HG03108 (cell line): Measurements from ENCODE around the gene ATP5MK.
A peak's percentile ranks its signal among the peaks of the same experiment; 100 is the strongest.
"Not testable (repeated sequence)": the region's sequence is repeated elsewhere in the genome, so short reads cannot be mapped to it uniquely, and the experiment has no call there.

ENCODE experiments used
- ATAC-seq: cut with Tn5 transposase; IDR thresholded peaks from one replicate; pipeline ENCODE4 v1.9.1; 2021; ENCODE audit warnings: moderate library complexity; ENCODE audit not compliant: unreplicated experiment

ATP5MK gene

GRCh38 chr10:103397191-103397825 lies 1.0 kb upstream of the ATP5MK start:
- ATAC-seq, result no peak

DNA sequence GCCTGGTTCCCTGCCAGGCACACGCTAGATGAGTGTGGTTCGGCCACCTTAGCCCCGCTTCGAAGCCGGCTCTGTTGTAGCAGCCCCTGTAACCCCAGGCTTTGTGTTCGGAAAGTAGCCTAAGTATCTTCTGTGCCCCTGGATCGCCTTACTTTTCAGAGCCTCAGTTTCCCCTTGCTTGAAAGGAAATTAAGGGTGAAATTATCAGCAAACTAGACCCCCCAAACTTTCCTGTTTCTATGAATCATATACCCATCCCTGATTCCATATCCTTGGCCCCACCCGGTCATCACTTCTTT lies 463 bp upstream of the ATP5MK start:
- no peak for ATAC-seq

GRCh38 chr10:103395754-103396066 lies 565 bp downstream of the ATP5MK start:
- no peak for ATAC-seq

DNA sequence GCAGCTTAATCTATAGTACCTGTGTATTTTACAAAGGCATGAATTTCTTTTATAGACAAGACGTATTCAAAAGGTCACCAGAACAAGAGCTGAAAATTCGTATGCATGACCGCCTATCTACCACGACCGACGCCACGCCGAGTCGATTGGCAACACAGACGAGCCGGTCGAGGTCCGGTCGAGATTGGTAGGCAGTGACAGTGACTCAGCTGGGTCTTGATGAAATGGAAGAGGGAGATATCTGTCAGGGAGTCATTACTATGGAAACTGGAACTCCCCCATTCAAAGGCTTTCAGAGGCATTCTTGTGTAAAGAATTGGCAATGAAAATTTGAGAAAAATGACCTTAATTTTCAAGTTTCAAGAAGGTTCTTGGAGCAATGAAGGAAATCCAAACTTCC lies 2.1 kb downstream of the ATP5MK start:
- ATAC-seq, result no peak

GRCh38 chr10:103382769-103383168 lies 13.5 kb downstream of the ATP5MK start:
- no peak for ATAC-seq

- ATAC-seq, result no peak
Measured at GRCh38 chr10:103374263-103374662, 22.0 kb downstream of the ATP5MK start.

- no peak for ATAC-seq
Measured at GRCh38 chr10:103373544-103373943, 22.7 kb downstream of the ATP5MK start.

DNA sequence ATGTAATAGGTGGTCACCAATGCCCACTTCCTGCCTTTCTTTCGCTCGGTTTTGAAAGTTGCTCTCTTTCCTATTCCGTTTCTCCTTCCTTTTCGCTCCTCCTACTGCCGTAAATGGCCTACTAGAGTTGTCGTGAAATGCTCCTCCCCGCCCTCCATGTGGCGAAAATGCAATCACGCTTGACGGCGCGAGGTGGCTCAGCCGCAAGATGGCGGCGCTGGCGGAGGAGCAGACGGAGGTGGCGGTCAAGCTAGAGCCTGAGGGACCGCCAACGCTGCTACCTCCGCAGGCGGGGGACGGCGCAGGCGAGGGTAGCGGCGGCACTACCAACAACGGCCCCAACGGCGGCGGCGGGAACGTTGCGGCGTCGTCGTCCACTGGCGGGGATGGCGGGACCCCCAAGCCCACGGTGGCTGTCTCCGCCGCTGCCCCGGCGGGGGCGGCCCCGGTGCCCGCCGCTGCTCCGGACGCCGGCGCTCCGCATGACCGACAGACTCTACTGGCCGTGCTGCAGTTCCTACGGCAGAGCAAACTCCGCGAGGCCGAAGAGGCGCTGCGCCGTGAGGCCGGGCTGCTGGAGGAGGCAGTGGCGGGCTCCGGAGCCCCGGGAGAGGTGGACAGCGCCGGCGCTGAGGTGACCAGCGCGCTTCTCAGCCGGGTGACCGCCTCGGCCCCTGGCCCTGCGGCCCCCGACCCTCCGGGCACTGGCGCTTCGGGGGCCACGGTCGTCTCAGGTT lies 28.3 kb downstream of the ATP5MK start, which contains the start of gene TAF5:
TSS of gene TAF5 (plus strand) at position 195 of the 737 bp plus-strand sequence. CDS start at position 209, 14 bp downstream.
- peak; percentile 53 for ATAC-seq

DNA sequence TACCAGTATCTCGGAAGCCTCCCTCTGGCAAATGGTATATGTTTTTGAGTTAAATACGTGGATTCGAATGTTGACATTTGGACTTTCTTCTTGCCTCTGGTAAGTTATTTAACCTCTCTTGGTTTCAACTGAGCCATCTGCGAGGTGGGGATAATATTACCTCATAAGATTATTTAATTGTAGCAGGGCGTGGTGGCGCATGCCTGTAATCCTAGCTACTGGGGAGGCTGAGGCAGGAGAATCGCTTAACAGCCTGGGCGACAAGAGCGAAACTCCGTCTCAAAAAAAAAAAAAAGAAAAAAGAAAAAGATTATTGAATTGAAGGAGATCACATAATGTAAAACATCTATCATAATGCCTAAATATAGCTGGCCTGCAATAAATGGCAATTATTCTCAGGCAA lies 28.9 kb downstream of the ATP5MK start:
- ATAC-seq, result no peak

DNA sequence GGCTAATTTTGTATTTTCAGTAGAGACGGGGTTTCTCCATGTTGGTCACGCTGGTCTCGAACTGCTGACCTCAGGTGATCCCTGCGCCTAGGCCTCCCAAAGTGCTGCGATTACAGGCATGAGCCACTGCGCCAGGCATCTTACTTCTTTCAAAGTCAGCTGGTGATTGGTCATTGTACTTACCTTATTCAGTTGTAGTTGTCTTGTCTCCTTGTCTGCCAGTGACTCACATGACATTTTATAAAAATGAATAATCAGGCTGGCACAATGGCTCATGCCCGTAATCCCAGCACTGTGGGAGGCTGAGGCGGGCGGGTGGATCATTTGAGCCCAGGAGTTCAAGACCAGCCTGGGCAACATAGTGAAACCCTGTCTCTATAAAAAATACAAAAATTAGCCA lies 35.5 kb downstream of the ATP5MK start:
- not testable (repeated sequence) for ATAC-seq

GRCh38 chr10:103359493-103359892 lies 36.8 kb downstream of the ATP5MK start:
- ATAC-seq, result not testable (repeated sequence)

DNA sequence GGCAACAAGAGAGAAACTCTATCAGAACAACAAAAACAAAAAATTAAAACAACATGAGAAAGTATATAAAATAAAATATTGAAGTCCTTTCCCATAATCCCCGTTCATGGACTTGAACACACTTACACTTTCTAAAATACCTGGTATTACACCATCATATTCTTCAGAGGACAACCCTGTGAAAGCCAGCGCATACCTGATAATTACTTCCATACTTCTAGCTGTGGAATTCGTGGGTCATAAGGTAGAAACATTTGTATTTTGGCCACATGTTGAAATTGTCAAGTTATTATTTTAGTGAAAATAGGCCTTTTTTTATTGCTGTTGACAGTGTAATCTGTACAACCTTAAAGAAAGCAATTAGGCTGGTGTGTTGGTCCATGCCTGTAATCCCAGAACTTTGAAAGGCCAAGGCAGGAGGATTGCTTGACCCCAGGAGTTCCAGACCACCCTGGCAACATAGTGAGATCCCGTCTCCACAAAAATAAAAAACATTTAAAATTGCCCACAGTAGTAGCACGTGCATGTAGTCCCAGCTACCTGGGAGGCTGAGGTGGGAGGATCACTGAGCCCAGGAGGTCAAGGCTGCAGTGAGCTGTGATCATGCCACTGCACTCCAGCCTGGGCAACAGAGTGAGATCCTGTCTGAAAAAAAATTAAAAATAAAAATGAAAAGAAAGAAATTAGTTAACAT lies 40.2 kb downstream of the ATP5MK start:
- ATAC-seq, result no peak

GRCh38 chr10:103354567-103354966 lies 41.7 kb downstream of the ATP5MK start:
- not testable (repeated sequence) for ATAC-seq

DNA sequence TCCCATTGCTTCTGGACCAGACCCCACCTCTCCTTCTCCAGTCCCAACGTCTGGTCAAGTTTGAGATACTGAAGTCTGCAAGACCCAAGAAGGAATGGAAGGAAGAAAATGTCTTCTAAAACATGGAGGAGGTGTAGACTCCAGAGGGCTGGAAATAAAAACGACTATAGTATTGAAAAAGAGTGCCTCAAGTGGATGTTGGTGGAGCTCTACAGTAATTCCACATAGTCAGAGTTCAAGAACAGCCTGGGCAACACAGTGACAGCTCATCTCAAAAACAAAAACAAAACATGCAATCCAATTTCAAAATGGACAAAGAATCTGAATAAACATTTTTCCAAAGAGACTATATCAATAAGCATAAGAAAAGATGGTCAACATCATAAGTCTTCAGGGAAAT lies 43.0 kb downstream of the ATP5MK start:
- no peak for ATAC-seq

DNA sequence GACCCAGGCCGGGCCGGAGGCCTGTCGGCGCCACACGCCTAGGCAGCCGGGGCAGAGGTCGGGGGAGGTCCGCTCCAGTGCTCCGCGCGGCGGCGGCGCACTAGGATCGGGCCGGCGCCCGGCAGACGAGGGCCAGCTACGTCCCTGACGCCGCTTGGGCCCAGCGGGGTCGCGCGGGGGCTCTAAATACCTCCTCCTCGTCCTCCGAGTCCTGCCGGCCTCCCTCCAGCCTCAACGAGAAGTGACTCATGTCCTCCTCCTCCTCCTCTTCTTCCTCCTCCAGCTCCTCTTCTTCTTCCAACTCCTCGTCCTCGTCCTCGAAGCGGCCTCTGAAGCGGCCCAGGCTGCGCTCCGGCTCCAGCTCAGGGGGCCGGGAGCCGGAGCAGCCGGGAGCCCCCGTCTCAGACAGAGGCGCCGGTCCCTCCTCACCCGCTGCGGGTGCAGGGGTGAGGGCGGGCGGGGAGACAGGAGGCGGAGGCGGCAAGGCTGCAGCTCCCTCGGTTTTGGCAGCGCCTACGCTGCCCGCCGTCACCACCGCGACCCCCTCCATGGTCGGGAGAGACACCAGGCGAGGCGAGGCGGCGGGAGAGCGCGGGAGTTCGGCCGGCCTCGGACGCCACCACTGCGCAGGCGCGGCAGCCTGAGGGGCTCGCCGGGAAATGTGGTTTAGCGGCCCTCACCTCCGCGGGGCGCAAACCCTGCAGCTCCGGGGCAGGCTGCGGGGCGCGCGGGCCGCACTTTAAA lies 45.6 kb downstream of the ATP5MK start, which contains the start of gene PCGF6:
TSS of gene PCGF6 (minus strand) at position 624 of the 744 bp plus-strand sequence. CDS start at position 550, 74 bp downstream.
- peak; percentile 81 for ATAC-seq

DNA sequence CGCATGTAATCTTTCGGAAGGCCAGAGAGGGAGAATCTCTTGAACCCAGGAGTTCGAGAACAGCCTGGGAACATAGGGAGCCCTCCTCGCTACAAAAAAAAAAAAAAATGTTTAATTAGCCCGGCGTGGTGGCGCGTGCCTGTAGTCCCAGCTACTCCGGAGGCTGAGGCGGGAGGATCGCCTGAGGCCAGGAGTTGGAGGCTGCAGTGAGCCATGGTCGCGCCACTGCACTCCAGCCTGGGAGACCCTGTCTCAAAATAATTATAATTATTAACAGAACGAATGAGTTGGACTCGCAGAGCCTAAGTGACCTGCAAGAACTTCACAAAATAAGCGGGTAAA lies 46.1 kb downstream of the ATP5MK start:
- ATAC-seq, result no peak
